CD4-positive, alpha-beta T cell treated with Interleukin-15 for 1 hour (primary cell): ENCODE results near the gene NTF3.

ENCODE experiments used
- DNase-seq: peaks from one replicate; pipeline ENCODE4 v3.0.0-alpha.2; 2020

The NTF3 gene

GRCh38 chr12:5459051-5459782 is 27.3 kb downstream of the NTF3 start:
- DNase-seq: no peak

GRCh38 chr12:5460817-5461216 is 28.9 kb downstream of the NTF3 start:
- no peak for DNase-seq

GRCh38 chr12:5461966-5462365 is 30.1 kb downstream of the NTF3 start:
- no peak for DNase-seq

GRCh38 chr12:5464096-5464495 is 32.2 kb downstream of the NTF3 start:
- no peak for DNase-seq

GRCh38 chr12:5465384-5465783 is 33.5 kb downstream of the NTF3 start:
- DNase-seq: no peak

- no peak for DNase-seq
These were observed 34.6 kb downstream of the NTF3 start for GRCh38 chr12:5466521-5466960.

- no peak for DNase-seq
These were observed 36.0 kb downstream of the NTF3 start for GRCh38 chr12:5467931-5468330.

- no peak for DNase-seq
These were observed 38.3 kb downstream of the NTF3 start for GRCh38 chr12:5470221-5470620.

GRCh38 chr12:5470703-5471102 is 38.8 kb downstream of the NTF3 start:
- DNase-seq: no peak

GRCh38 chr12:5473076-5473782 is 41.3 kb downstream of the NTF3 start:
- no peak for DNase-seq

- DNase-seq: no peak
These were observed 41.8 kb downstream of the NTF3 start for GRCh38 chr12:5473783-5474116.

- DNase-seq: no peak
These were observed 44.4 kb downstream of the NTF3 start for GRCh38 chr12:5476356-5476755.

- DNase-seq: no peak
These were observed 46.3 kb downstream of the NTF3 start for GRCh38 chr12:5478081-5478706.

GRCh38 chr12:5479761-5480160 is 47.9 kb downstream of the NTF3 start:
- no peak for DNase-seq

GRCh38 chr12:5480218-5480937 is 48.5 kb downstream of the NTF3 start:
- DNase-seq: no peak

GRCh38 chr12:5480938-5481303 is 49.0 kb downstream of the NTF3 start:
- DNase-seq: no peak

GRCh38 chr12:5481645-5482044 is 49.7 kb downstream of the NTF3 start:
- DNase-seq: no peak

- DNase-seq: no peak
These were observed 52.5 kb downstream of the NTF3 start for GRCh38 chr12:5484426-5484825.

- DNase-seq: no peak
These were observed 53.5 kb downstream of the NTF3 start for GRCh38 chr12:5485454-5485853.

- DNase-seq: no peak
These were observed 55.2 kb downstream of the NTF3 start for GRCh38 chr12:5487076-5487475.

- DNase-seq: no peak
These were observed 56.2 kb downstream of the NTF3 start for GRCh38 chr12:5487948-5488625.

GRCh38 chr12:5488626-5488955 is 56.7 kb downstream of the NTF3 start:
- DNase-seq: no peak

GRCh38 chr12:5489017-5489416 is 57.1 kb downstream of the NTF3 start:
- DNase-seq: no peak
